NAMALWA (cell line): Measurements from ENCODE around the gene DPH7.
"Not testable (repeated sequence)": the region's sequence is repeated elsewhere in the genome, so short reads cannot be mapped to it uniquely, and the experiment has no call there.

Experiments used
- DNase-seq: peaks from one replicate; pipeline ENCODE4 v3.0.0-alpha.2; 2015; ENCODE audit warnings: low spot score

Gene DPH7

GRCh38 chr9:137518661-137519459, 59.9 kb downstream of the DPH7 start:
- not testable (repeated sequence) for DNase-seq

- no peak for DNase-seq
Observed at GRCh38 chr9:137516144-137516917, 62.4 kb downstream of the DPH7 start.

DNA sequence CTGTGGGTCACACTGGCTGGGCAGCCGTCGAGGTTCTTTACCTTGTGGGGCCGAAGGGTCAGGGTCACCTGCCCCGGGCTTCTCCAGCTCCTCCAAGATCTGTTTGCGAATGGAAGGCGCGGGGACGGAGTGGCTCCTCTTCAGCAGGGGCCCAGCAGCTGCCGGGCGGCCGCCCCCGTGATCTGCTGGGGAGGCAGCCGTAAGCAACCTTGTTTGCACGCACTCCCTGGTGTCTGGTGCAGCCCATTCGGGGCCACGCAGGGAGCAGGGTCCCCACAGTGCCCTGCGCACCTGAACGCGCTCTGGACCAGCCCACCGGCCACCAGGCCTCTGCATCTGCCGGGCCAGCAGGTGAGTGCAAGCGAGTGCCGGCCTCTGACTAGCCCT, 63.4 kb downstream of the DPH7 start:
- DNase-seq, result no peak

DNA sequence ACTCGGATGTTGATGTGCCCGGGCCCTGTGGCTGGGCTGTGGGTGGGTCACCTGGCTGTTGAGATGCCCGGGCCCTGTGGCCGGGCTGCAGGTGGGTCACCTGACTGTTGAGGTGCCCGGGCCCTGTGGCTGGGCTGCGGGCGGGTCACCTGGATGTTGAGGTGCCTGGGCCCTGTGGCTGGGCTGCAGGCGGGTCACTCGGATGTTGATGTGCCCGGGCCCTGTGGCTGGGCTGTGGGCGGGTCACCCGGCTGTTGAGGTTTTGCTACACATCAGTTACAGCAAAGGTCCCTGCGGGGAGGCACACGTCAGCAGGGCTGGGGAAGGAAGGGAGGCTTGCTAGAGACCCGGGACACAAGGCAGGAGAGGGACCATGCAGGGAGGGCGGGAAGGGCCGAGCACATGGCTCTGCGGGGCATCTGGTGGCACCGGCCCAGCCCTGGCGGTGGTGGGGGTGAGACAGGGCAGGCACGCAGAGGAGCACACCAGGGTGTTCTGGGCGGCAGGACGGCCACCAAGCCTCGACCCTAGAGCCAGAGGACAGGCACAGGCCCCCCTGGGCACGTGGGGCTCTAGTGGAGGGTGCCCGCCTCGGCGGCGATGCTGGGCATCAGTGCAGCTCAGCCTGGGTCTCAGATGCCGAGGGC, 63.9 kb downstream of the DPH7 start:
- DNase-seq, result no peak

- DNase-seq, result not testable (repeated sequence)
Observed at GRCh38 chr9:137513801-137514570, 64.7 kb downstream of the DPH7 start.

DNA sequence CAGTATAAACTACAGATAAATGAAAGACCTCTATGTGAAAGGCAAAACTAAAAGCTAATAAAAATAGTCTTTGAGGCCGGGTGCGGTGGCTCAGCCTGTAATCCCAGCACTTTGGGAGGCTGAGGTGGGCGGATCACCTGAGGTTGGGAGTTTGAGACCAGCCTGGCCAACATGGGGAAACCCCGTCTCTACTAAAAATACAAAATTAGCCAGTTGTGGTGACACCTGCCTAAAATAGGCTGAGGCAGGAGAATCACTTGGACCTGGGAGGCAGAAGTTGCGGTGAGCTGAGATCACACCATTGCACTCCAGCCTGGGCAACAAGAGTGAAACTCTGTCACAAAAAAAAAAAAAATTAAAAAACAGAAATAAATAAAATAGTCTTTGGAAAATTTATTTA, 65.6 kb downstream of the DPH7 start:
- not testable (repeated sequence) for DNase-seq

GRCh38 chr9:137511758-137512463, 66.8 kb downstream of the DPH7 start:
- DNase-seq, result no peak

DNA sequence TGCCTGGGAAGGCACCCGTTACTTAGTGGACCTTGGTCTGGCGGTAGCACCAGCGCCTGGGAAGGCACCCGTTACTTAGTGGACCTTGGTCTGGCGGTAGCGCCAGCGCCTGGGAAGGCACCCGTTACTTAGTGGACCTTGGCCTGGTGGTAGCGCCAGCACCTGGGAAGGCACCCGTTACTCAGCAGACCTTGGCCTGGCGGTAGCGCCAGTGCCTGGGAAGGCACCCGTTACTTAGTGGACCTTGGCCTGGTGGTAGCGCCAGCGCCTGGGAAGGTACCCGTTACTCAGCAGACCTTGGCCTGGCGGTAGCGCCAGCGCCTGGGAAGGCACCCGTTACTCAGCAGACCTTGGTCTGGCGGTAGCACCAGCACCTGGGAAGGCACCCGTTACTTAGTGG, 67.6 kb downstream of the DPH7 start:
- DNase-seq, result not testable (repeated sequence)

DNA sequence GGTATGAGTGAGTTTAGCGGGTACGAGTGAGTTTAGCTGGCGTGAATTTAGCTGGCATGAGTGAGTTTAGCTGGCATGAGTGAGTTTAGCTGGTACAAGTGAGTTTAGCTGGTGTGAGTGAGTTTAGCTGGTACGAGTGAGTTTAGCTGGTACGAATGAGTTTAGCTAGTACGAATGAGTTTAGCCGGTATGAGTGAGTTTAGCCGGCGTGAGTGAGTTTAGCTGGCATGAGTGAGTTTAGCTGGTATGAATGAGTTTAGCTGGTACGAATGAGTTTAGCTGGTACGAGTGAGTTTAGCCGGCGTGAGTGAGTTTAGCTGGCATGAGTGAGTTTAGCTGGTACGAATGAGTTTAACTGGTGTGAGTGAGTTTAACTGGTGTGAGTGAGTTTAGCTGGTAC, 69.5 kb downstream of the DPH7 start:
- no peak for DNase-seq

DNA sequence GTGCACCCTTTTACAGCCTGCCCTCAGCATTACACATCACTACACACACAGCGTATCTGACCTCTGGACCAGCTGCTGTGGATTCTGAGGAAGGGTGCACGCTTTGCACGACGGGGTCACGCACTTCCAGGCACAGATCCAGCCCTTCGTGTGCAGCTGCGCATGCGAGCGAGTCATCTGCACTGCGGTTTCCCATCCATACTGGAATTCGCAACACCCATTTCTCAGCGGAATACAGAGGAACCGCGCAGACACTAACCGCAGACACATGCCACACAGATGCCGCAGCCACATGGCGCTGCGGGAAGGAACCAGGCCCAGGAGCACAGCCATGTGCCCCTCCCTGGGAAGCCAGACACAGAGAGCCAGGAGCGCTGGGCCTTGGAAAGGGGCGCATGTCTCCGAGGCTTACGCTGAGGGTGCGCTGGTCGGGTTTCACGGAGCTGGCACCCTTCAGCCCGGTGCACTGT, 72.0 kb downstream of the DPH7 start:
- DNase-seq, result no peak

DNA sequence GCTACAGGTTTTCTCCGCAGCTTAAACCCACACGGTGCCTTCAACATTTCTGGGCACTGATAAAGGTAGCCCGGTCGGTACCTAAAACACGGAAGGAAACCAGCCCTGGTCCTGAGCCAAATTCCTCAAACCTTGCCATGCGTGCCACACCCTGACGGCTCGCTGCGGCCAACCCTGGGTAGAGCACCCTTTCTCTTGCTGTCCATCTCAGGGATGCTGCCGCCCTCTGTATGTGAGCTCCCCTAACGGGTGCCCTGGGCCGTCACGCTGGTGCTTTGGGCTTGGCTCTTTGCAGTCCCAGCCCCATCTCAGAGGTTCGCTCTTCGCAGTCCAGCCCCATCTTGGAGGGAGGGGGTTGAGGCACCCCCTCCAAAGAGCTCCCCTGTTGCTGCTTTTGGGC, 72.5 kb downstream of the DPH7 start:
- DNase-seq, result no peak

GRCh38 chr9:137505421-137506140, 73.1 kb downstream of the DPH7 start:
- DNase-seq, result no peak
